PC-9 (cell line): ENCODE data around the gene ATG5.
"Not testable (repeated sequence)": the region's sequence is repeated elsewhere in the genome, so short reads cannot be mapped to it uniquely, and the experiment has no call there.

Experiments used
- EZH2 ChIP-seq: fragments of 200-600 bp; sonication (generic); IDR thresholded peaks from 2 replicates; pipeline ENCODE4 v1.8.0; 2017; ENCODE audit warnings: antibody characterized with exemption, low read depth
- TF ChIP-seq, protein P1 (sequence below): fragments of 200-600 bp; sonication (generic); conservative IDR thresholded peaks from 2 replicates; pipeline ENCODE4 v1.6.1; 2017; ENCODE audit warnings: mixed run types, antibody characterized with exemption, mild to moderate bottlenecking, moderate library complexity

DNA sequence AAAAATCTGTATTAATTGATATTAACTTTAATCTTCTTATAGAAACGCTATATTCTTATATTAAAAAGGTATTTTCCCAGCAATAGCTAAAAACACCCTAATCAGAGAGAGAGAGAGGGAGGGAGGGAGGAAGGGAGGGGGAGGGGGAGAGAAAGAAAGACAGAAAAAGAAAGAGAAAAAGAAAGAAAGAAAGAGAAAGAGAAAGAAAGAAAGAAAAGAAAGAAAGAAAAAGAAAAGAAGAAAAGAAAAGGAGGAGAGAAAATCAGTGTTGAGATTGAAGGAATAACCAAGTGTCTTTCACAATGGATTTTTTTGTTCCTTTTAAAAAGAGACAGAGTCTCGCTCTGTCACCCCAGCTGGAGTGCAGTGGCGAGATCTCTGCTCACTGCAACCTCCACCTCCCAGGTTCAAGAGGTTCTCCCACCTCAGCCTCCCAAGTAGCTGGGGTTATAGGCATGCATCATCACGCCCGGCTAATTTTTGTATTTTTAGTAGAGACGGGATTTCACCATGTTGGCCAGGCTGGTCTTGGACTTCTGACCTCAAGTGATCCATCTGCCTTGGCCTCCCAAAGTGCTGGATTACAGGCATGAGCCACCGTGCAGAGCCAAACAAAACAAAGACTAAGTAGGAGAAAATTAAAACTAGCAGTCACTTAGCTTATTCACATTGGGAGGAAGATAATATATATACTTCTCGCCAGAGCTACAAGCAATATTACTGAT, 73.9 kb downstream of the ATG5 start:
- TF ChIP-seq, protein P1, sequence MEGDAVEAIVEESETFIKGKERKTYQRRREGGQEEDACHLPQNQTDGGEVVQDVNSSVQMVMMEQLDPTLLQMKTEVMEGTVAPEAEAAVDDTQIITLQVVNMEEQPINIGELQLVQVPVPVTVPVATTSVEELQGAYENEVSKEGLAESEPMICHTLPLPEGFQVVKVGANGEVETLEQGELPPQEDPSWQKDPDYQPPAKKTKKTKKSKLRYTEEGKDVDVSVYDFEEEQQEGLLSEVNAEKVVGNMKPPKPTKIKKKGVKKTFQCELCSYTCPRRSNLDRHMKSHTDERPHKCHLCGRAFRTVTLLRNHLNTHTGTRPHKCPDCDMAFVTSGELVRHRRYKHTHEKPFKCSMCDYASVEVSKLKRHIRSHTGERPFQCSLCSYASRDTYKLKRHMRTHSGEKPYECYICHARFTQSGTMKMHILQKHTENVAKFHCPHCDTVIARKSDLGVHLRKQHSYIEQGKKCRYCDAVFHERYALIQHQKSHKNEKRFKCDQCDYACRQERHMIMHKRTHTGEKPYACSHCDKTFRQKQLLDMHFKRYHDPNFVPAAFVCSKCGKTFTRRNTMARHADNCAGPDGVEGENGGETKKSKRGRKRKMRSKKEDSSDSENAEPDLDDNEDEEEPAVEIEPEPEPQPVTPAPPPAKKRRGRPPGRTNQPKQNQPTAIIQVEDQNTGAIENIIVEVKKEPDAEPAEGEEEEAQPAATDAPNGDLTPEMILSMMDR: not testable (repeated sequence)
- not testable (repeated sequence) for TF ChIP-seq EZH2
